Right lobe of liver (tissue), 6 donors: ENCODE data around the gene SDK1. TPM values are rescaled to one million over a fixed set of nuclear protein-coding genes. Genes with fewer than 3 reads are reported as not detected.
"Not testable (repeated sequence)": the region's sequence is repeated elsewhere in the genome, so short reads cannot be mapped to it uniquely, and the experiment has no call there.

Source experiments
- ATAC-seq, 4 donors: fragments of 200-7000 bp; cut with Tn5 transposase; one replicate each; pipeline ENCODE4 v1.9.1; 2020; ENCODE audit warnings: mild to moderate bottlenecking in 4 of 4, moderate library complexity in 4 of 4
- DNase-seq, 3 donors: peaks; one replicate each; pipeline ENCODE4 v3.0.0-alpha.2; 2020
- H3K27ac ChIP-seq, 3 donors: fragments of 200-600 bp; one replicate each; pipeline ENCODE4 v1.8.0; 2022
- H3K27me3 ChIP-seq, 2 donors: fragments of 200-600 bp; one replicate each; pipeline ENCODE4 v1.8.0; 2022
- H3K36me3 ChIP-seq, 4 donors: fragments of 200-600 bp; sonication (generic) in 1 of 4; one replicate each; pipeline versions ENCODE4 v1.5.1 to v1.8.0; 2017 to 2022; ENCODE audit warnings: control low read depth in 1 of 4
- H3K4me1 ChIP-seq, 4 donors: fragments of 200-600 bp; sonication (generic) in 1 of 4; one replicate each; pipeline versions ENCODE4 v1.5.1 to v1.8.0; 2017 to 2022; ENCODE audit warnings: control low read depth in 1 of 4
- H3K4me3 ChIP-seq, 3 donors: fragments of 200-600 bp; one replicate each; pipeline ENCODE4 v1.8.0; 2022
- H3K9me3 ChIP-seq, 4 donors: fragments of 200-600 bp; sonication (generic) in 1 of 4; one replicate each; pipeline versions ENCODE4 v1.5.1 to v1.8.0; 2017 to 2022; ENCODE audit warnings: control low read depth in 1 of 4
- POLR2A ChIP-seq: fragments of 450-650 bp; IDR thresholded peaks from one replicate; pipeline ENCODE4 v1.6.1; 2017; ENCODE audit warnings: antibody characterized with exemption, mild to moderate bottlenecking
- WGBS: methylation state at CpG from one replicate; pipeline ENCODE4 v1.1.6; 2018; ENCODE audit warnings: low coverage, low lambda C conversion rate; ENCODE audit not compliant: insufficient coverage; ENCODE audit errors: missing lambda C conversion rate; 5-methylcytosine and 5-hydroxymethylcytosine counted together
- intact Hi-C, 2 donors: fragments of 100-400 bp; cut with DNase I; formaldehyde crosslinking; loops; one replicate each; pipeline versions ENCODE4 v1.11.2 to v1.14.1; 2022
- total RNA-seq, 6 experiments: library from RNA; depleted of rRNA in 2 of 6; stranded (reverse); fragments of >200 nt in 2 of 6; fragmentation: NEBNext Ultra II Directional in 3 of 6; extraction: Animal tissue kit (Norgen Biotek cat#: 25700) in 3 of 6; gene quantifications; one replicate each; pipeline versions ENCODE4 v1.1.0 to v1.2.4, GENCODE V29; 2016 to 2023
- TF ChIP-seq, protein P1 (sequence below), 4 donors: fragments of 200-600 bp in 3 of 4; fragments of 450-650 bp in 1 of 4; IDR thresholded peaks; one replicate each; pipeline versions ENCODE4 v1.5.1 to v1.8.0; 2016 to 2022; ENCODE audit warnings: antibody characterized with exemption in 4 of 4, mild to moderate bottlenecking in 2 of 4
- donor health status: DM: no; HTN: yes; CAD: no.
- donor health status: DM: no; HTN: no; CAD: no.
- donor health status: DM: no; HTN: no; CAD: no.
- donor health status: DM: no; HTN: yes; CAD: no.
- donor health status: DM: no; HTN: yes; CAD: no.

SDK1 gene
- total RNA-seq, 6 experiments from 2014 or later: 0.07 to 1.4 (median 0.65) TPM

DNA sequence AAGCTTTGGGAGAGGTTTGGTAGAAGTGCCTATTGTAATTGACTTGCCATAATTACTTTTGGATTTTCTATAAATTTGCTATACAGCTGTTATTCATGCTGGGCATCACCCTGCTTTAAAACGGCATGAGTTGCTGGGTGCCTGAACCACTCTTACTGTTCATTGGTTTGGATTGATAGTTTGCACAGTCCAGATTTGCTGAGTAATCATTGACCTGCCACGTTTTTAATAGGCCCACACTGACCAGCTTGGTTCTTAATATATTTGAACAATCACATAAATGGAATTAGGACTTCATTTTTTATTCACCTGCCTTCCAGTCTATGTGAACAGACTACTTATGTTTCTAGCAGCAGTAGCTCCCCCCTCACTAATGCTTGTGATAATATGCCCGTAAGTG is 630.8 kb downstream of the SDK1 start:
- TF ChIP-seq, protein P1, sequence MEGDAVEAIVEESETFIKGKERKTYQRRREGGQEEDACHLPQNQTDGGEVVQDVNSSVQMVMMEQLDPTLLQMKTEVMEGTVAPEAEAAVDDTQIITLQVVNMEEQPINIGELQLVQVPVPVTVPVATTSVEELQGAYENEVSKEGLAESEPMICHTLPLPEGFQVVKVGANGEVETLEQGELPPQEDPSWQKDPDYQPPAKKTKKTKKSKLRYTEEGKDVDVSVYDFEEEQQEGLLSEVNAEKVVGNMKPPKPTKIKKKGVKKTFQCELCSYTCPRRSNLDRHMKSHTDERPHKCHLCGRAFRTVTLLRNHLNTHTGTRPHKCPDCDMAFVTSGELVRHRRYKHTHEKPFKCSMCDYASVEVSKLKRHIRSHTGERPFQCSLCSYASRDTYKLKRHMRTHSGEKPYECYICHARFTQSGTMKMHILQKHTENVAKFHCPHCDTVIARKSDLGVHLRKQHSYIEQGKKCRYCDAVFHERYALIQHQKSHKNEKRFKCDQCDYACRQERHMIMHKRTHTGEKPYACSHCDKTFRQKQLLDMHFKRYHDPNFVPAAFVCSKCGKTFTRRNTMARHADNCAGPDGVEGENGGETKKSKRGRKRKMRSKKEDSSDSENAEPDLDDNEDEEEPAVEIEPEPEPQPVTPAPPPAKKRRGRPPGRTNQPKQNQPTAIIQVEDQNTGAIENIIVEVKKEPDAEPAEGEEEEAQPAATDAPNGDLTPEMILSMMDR (IDR thresholded peaks at IDR 0.05): no peak
- no peak for TF ChIP-seq POLR2A
- Histone ChIP-seq H3K36me3 (no peaks in the 10 kb centered on the region), H3K4me1 (no peaks in the 10 kb centered on the region), H3K27me3 (no peaks in the 10 kb centered on the region), H3K27ac (no peak overlapping the region), H3K9me3 (no peaks in the 10 kb centered on the region), H3K4me3 (no peak overlapping the region)
- DNase-seq (no peak), ATAC-seq (no peak)
- intact Hi-C loops: no loop called here
- WGBS: 55% methylated on average over 3 of the region's 3 CpGs

DNA sequence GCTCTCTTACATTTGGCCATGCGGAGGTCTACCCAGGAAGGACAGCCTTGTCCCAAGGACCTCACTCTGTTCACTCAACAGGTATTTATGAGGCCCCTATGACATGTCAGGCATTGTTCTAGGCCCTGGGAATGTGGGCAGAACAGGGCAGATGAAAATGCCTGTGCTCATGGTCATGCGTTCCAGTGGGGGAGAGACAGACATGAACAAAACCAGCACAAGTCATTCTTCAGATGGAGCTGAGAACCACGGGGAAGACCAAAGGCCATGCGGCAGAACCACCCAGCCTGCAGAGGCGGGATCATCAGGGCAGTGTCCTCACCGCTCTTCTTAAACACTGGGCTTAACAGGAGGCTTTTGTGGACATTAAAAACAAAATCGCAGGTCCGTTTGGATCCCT is 636.1 kb downstream of the SDK1 start:
- 66% methylated on average over 3 of the region's 8 CpGs for WGBS
- Histone ChIP-seq H3K27me3 (no peaks in the 10 kb centered on the region), H3K4me1 (no peaks in the 10 kb centered on the region), H3K9me3 (no peaks in the 10 kb centered on the region), H3K4me3 (no peak overlapping the region), H3K27ac (no peak overlapping the region), H3K36me3 (no peaks in the 10 kb centered on the region)
- no peak for ATAC-seq
- TF ChIP-seq, protein P1 (IDR thresholded peaks at IDR 0.05): no peak
- no peak for TF ChIP-seq POLR2A
- intact Hi-C loops: no loop called here
- no peak for DNase-seq

DNA sequence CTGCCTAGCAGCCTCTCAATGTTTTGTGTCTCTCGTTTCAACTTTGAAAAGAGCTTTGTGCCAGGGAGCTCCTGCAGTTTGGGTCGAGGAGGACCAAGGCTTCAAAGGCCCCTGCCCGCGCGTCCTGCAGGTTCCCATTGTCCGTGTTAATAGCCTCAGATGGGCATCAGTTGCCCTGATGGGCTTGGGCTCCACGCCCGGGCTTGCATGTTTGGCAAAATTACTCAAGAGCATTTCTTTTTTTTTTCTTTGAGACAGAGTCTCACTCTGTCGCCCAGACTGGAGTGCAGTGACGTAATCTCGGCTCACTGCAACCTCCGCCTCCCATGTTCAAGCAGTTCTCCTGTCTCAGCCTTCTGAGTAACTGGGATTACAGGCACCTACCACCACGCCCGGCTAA is 636.6 kb downstream of the SDK1 start:
- intact Hi-C loops: no loop called here
- H3K27me3 ChIP-seq: no peaks in the 10 kb centered on the region
- H3K36me3 ChIP-seq: no peaks in the 10 kb centered on the region
- no peak for DNase-seq
- no peaks in the 10 kb centered on the region for H3K9me3 ChIP-seq
- no peak for ATAC-seq
- no peak overlapping the region for H3K27ac ChIP-seq
- 65% methylated on average over 5 of the region's 14 CpGs for WGBS
- H3K4me1 ChIP-seq: no peaks in the 10 kb centered on the region
- H3K4me3 ChIP-seq: no peak overlapping the region
- no peak for TF ChIP-seq POLR2A
- TF ChIP-seq, protein P1 (IDR thresholded peaks at IDR 0.05): no peak

DNA sequence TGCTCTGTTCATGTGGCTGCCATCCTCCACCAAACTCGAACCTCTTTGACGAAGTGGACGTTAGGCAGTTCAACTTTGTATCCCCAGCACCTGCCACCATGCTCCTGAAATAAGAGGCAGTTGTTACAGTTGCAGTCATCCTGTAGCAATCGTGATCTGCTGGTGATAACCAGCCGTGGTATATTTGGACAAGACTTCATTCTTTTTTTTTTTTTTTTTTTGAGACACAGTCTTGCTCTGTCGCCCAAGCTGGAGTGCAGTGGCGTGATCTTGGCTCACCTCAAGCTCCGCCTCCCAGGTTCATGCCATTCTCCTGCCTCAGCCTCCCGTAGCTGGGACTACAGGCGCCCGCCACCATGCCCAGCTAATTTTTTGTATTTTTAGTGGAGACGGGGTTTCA is 640.7 kb downstream of the SDK1 start:
- intact Hi-C loops, H3K27me3 ChIP-seq, H3K27ac ChIP-seq, ATAC-seq, DNase-seq, H3K4me3 ChIP-seq, H3K36me3 ChIP-seq, H3K9me3 ChIP-seq, H3K4me1 ChIP-seq: not testable (repeated sequence)
- WGBS: 71% methylated on average over 7 of the region's 12 CpGs

DNA sequence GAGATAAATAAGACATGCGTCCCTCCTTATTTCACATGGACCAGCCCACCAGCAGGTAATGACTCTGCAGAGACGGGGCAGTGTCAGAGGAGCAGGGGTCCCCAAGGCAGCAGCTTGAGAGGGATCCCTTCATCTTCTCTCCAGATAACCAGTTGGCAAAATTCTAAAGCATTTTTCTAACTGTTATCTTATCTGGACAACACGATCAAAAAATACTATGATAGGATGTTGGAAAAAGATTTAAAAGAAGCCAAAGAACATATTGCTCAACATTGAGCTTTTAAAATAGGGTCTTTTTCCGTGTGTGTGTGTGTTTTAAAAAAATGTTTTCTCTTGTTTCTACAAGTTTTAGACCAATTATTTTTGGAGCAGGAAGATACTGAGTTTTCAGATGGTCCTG is 641.2 kb downstream of the SDK1 start:
- no peaks in the 10 kb centered on the region for H3K9me3 ChIP-seq
- DNase-seq: no peak
- no peaks in the 10 kb centered on the region for H3K27me3 ChIP-seq
- WGBS: 48% methylated on average over 4 of the region's 4 CpGs
- intact Hi-C loops: no loop called here
- H3K36me3 ChIP-seq: no peaks in the 10 kb centered on the region
- no peak overlapping the region for H3K4me3 ChIP-seq
- TF ChIP-seq POLR2A: no peak
- TF ChIP-seq, protein P1 (IDR thresholded peaks at IDR 0.05): no peak
- no peak overlapping the region for H3K27ac ChIP-seq
- ATAC-seq: no peak
- H3K4me1 ChIP-seq: no peaks in the 10 kb centered on the region
